ENCODE results near the gene CNTLN. TPM values are rescaled to one million over a fixed set of nuclear protein-coding genes. Genes with fewer than 3 reads are reported as not detected.
"Not testable (repeated sequence)": the region's sequence is repeated elsewhere in the genome, so short reads cannot be mapped to it uniquely, and the experiment has no call there.

Gene CNTLN
- total and polyA plus RNA-seq, 2 donors (not counting 1 experiment from before 2014, with no cell fraction given): 0.30 to 0.94 TPM

DNA sequence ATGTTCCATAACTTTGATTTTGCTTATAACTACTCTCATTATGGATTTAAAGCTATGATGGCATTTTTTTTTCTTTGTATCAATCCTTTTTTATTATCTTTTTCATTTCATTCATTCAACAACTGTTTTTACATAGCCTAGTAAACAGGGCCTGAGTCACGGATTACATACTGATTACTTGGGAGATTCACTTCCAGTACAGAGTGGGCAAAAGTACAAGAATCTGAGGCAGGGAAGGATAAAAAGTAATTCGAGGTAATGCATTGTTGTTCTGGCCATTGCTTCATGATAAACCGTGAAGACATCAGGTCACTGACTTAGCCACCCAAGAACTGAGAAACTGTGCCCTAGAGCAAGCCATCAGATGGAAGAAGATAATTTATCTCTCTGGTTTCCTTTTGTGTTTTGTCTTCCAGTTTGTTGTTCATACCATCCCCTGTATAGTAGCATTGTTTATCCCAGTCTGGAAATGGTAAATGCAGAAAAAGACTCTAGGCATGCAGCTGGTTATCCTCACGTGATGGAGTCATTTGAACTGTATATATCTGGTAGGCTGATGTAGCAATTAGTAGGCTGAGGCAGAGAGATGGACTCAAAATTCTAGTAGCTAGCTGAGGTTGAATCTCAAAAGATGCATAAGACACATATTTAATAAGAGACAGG is 145.6 kb downstream of the CNTLN start:
- DNase-seq (no peak), ATAC-seq (ENCODE audit: low read depth) (no peak)
- Histone ChIP-seq H3K9ac (ENCODE audit: low read length) (no peak overlapping the region), H3K27me3 (replicated peaks in 1 of 4; ENCODE audit: control extremely low read depth in 1 of 4, control insufficient read depth in 3 of 4, insufficient read depth in 4 of 4, low read length in 3 of 4) (no peaks in the 10 kb centered on the region), H2AFZ (ENCODE audit: insufficient read depth, low read depth, low read length, poor library complexity, severe bottlenecking) (no peak overlapping the region), H3K36me3 (replicated peaks in 1 of 2; ENCODE audit: control extremely low read depth in 1 of 2, control insufficient read depth in 1 of 2, extremely low read depth in 1 of 2, insufficient read depth in 2 of 2, low read length in 1 of 2) (no peaks in the 10 kb centered on the region), H3K4me1 (ENCODE audit: control insufficient read depth in 2 of 2, insufficient read depth in 2 of 2, low read length in 2 of 2) (no peaks in the 10 kb centered on the region), H3K9me3 (ENCODE audit: control extremely low read depth in 1 of 3, control insufficient read depth in 2 of 3, insufficient read depth in 1 of 3, low read length in 2 of 3) (no peaks in the 10 kb centered on the region), H3K79me2 (ENCODE audit: control insufficient read depth, insufficient read depth, low read length) (no peaks in the 10 kb centered on the region), H3K4me2 (replicated peaks; ENCODE audit: low read depth, low read length, poor library complexity, severe bottlenecking) (no peak overlapping the region), H3K4me3 (ENCODE audit: control extremely low read depth in 1 of 5, extremely low read depth in 1 of 5, insufficient read depth in 1 of 5, low read depth in 2 of 5, low read length in 4 of 5) (no peak overlapping the region), H4K20me1 (ENCODE audit: control insufficient read depth, insufficient read depth, low read length, poor library complexity, severe bottlenecking) (no peaks in the 10 kb centered on the region), H3K27ac (ENCODE audit: low read length in 2 of 2) (no peak overlapping the region)
- POLR2A ChIA-PET: no interaction called here
- H3K27me3 Mint-ChIP-seq: no peaks in the 10 kb centered on the region
- TF ChIP-seq, protein P1, sequence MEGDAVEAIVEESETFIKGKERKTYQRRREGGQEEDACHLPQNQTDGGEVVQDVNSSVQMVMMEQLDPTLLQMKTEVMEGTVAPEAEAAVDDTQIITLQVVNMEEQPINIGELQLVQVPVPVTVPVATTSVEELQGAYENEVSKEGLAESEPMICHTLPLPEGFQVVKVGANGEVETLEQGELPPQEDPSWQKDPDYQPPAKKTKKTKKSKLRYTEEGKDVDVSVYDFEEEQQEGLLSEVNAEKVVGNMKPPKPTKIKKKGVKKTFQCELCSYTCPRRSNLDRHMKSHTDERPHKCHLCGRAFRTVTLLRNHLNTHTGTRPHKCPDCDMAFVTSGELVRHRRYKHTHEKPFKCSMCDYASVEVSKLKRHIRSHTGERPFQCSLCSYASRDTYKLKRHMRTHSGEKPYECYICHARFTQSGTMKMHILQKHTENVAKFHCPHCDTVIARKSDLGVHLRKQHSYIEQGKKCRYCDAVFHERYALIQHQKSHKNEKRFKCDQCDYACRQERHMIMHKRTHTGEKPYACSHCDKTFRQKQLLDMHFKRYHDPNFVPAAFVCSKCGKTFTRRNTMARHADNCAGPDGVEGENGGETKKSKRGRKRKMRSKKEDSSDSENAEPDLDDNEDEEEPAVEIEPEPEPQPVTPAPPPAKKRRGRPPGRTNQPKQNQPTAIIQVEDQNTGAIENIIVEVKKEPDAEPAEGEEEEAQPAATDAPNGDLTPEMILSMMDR (IDR thresholded peaks at IDR 0.05): no peak
- TF ChIP-seq EZH2 (IDR thresholded peaks at IDR 0.05; ENCODE audit: borderline replicate concordance, insufficient read depth, low read depth, low read length, poor library complexity, severe bottlenecking): no peak
- intact Hi-C loops (cut with micrococcal nuclease): no loop called here
- CTCF ChIA-PET: interaction anchor here (0.7 kb wide), 1 partner anchor 164 kb away, joined by 3 read pairs; no protein-coding TSS in a partner anchor
- no peak overlapping the region for H3K27ac Mint-ChIP-seq
- H3K4me1 Mint-ChIP-seq: no peaks in the 10 kb centered on the region
- no peak overlapping the region for H3K4me3 Mint-ChIP-seq
- no peaks in the 10 kb centered on the region for H3K9me3 Mint-ChIP-seq (ENCODE audit: insufficient read depth)
- WGBS (ENCODE audit: insufficient coverage): 97% methylated on average over 4 of the region's 4 CpGs

GRCh38 chr9:17290673-17291072 is 155.8 kb downstream of the CNTLN start:
- CTCF ChIA-PET; H3K36me3 ChIP-seq (replicated peaks in 1 of 2; ENCODE audit: control extremely low read depth in 1 of 2, control insufficient read depth in 1 of 2, extremely low read depth in 1 of 2, insufficient read depth in 2 of 2, low read length in 1 of 2); H3K4me1 Mint-ChIP-seq; POLR2A ChIA-PET; DNase-seq; H4K20me1 ChIP-seq (ENCODE audit: control insufficient read depth, insufficient read depth, low read length, poor library complexity, severe bottlenecking); H3K27ac ChIP-seq (ENCODE audit: low read length in 2 of 2); H3K9me3 Mint-ChIP-seq (ENCODE audit: insufficient read depth); H3K4me2 ChIP-seq (replicated peaks; ENCODE audit: low read depth, low read length, poor library complexity, severe bottlenecking); H3K4me3 Mint-ChIP-seq; H3K79me2 ChIP-seq (ENCODE audit: control insufficient read depth, insufficient read depth, low read length); intact Hi-C loops (cut with micrococcal nuclease); H3K4me1 ChIP-seq (ENCODE audit: control insufficient read depth in 2 of 2, insufficient read depth in 2 of 2, low read length in 2 of 2); ATAC-seq (ENCODE audit: low read depth); H3K9ac ChIP-seq (ENCODE audit: low read length); H3K4me3 ChIP-seq (ENCODE audit: control extremely low read depth in 1 of 5, extremely low read depth in 1 of 5, insufficient read depth in 1 of 5, low read depth in 2 of 5, low read length in 4 of 5); H2AFZ ChIP-seq (ENCODE audit: insufficient read depth, low read depth, low read length, poor library complexity, severe bottlenecking); H3K27me3 Mint-ChIP-seq; H3K27ac Mint-ChIP-seq; H3K27me3 ChIP-seq (replicated peaks in 1 of 4; ENCODE audit: control extremely low read depth in 1 of 4, control insufficient read depth in 3 of 4, insufficient read depth in 4 of 4, low read length in 3 of 4): not testable (repeated sequence)
- peaks cover 0 to 16% (median 0%) of the 10 kb centered on the region in 3 donors for H3K9me3 ChIP-seq (ENCODE audit: control extremely low read depth in 1 of 3, control insufficient read depth in 2 of 3, insufficient read depth in 1 of 3, low read length in 2 of 3)
- WGBS (ENCODE audit: insufficient coverage): 92% methylated on average over 13 of the region's 22 CpGs
